ENCODE measurements around the gene PSMA1.
"Not testable (repeated sequence)": the region's sequence is repeated elsewhere in the genome, so short reads cannot be mapped to it uniquely, and the experiment has no call there.

The PSMA1 gene

DNA sequence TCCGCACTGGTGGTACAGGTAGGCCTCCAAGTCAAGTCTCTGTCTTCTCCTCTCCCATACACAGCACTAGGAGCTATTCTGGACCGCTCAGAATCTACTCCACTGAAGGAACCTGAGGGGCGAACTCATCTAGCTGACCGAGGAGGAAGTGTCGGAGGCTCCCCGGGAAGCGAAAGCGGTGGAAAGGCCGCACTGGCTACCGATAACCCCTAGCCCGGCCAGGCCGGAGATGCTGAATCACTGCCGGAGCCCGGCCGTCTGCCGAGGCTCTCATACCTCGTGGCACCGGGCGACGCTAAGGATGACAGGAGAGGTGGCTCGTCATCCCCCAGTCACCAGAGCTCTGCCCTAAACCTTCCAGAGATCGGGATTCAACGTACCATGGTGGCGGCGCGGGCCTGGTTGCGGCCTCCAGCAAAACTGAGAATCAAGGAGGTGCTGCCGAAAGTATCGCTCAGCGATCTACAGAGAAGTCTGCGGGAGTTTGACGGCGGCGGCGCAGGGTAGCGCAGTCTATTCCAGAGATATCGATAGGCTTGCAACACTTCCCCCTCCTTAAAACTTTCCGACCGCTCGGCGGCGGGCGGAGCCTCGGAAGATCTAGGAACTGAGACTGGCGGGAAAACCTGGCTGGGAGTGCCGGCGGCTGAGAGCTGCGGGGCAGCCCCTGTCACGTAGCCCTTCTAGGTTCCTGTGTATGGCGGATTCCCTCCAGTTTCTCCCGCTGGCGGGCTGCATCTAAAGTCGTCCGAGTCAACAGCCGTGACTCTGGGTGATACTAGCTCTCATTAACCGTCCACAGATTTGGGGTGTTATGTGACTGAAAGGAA is at the start of gene PSMA1:
PSMA1 (minus strand) TSS at position 470 of the 830 bp plus-strand sequence; CDS start at position 383, 87 bp downstream.
- in situ Hi-C loops (cut with MboI; ENCODE audit: low sequenced_read_pairs): no loop called here

DNA sequence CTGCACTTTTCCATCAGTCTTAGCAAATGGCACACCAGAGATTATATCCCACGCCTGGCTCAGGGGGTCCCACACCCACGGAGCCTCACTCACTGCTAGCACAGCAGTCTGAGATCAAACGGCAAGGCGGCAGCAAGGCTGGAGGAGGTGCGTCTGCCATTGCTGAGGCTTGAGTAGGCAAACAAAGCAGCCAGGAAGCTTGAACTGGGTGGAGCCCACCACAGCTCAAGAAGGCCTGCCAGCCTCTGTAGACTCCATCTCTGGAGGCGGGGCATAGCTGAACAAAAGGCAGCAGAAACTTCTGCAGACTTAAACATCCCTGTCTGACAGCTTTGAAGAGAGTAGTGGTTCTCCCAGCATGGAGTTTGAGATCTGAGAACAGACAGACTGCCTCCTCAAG is 49.3 kb upstream of the PSMA1 start:
- in situ Hi-C loops (cut with MboI; ENCODE audit: low sequenced_read_pairs): not testable (repeated sequence)

DNA sequence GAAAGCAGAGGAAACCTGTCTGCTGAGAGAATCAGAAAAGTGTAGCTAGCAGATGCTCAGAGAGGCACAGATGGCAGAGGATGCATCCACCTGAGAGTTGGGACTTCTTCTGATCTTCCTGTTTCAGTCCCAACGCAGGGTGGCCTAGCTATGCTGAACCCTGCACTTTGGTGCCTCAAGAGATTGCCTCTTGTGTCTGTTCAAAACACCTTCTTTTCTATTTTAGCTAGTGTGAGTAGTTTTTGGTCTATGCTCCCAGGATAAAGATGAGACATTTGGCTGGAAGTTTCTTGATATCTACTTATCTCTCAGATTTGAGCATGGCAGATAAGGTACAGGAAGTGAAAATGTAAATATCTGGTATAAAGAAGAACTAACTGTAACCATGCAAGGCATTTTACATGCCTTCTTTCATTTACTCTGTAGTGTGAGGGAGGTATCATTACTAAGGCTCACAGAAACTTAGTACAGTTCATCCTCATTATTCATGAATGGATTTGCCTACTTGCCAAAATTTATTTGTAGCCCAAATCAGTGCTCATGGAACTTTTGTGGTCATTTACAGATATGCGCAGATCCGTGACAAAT is 47.0 kb upstream of the PSMA1 start:
- in situ Hi-C loops (cut with MboI; ENCODE audit: low sequenced_read_pairs): no loop called here

DNA sequence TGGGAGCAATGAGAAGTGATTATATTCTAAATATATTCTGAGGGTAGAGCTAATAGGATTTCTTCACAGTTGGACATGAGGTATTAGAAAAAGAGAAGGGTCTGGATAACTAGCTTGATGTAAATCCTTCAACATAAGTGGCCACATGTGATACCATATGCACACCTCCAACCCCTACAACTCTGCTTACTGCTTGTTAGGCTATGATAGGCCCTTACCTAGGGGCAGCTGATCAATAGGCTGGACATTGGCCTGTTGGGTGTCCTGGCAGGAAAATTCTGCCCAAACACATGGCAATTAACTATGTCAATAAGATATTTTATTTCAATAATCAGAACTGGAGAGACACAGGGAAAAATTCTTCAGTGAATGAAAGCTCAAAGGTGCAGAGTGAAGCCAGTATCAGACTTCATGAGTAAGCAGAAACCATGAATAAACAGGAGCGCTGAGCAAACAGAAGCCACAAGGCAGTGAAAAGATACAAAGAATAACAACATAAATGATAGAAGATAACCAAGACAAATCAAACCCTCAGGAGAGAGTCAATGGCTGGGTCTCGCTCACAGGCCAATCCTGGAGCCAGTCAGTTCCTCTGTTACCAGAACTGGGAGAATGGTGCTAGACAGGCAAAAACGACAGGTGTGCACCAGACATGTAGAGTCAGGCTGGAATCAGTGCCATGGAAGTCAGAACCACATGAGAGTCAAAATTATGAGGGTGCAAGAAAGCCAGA is 46.3 kb upstream of the PSMA1 start:
- in situ Hi-C loops (cut with MboI; ENCODE audit: low sequenced_read_pairs): no loop called here

DNA sequence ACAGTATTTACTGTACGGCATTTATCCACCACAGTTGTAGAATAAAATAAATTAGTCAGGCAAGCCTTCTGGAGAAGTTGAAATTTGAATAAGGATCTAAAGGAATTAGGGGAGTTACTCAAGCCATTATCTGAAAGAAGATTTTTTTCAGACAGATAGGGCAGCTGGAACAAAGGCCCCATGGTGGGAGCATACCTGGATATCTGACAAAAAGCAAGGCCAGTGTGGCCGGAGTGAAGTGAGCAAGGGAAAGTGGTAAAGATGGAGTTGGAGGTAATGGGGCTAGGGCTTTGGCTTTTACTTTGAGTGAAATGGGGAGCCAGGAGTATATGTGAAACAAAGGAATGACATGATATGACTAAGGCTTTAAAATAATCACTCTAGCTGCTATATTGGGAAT is 45.7 kb upstream of the PSMA1 start:
- in situ Hi-C loops (cut with MboI; ENCODE audit: low sequenced_read_pairs): no loop called here

DNA sequence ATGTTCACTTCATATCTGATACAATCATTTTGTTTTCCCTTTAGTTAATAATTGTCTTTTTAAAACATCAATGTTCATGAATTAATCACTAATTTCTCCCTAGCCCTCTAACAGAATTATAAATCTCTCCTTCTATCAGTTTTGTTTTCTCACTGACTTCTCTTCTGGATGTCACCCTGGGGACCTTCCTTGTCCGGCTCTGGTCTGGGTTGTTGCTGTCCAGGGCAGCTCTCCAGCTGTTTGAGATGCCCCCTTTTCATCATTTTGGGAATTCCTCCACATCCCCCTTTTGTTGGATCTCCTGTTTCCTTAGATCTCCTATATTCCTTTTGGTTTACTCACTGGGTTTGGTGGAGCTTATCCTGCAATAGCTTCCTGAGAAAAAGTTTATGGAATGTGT is 35.6 kb upstream of the PSMA1 start:
- in situ Hi-C loops (cut with MboI; ENCODE audit: low sequenced_read_pairs): no loop called here

DNA sequence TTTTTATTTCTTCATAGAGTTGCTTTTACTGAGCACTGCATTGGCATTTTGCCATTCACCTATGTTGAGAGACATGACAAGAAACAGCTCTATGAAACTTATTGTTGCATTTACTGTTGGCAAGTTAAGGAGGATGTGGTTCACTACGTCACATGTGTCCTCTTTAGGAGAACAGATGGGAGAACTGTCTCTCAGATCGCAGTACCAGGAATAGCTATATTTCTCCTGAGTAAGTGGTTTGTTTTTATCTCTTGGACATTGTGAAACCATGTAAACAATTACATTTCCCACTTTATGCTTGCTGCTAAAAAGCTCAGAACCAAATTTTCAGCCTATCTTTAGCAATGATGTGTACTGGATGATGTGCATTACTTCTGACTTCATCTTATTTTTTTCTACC is 34.8 kb upstream of the PSMA1 start:
- in situ Hi-C loops (cut with MboI; ENCODE audit: low sequenced_read_pairs): no loop called here

DNA sequence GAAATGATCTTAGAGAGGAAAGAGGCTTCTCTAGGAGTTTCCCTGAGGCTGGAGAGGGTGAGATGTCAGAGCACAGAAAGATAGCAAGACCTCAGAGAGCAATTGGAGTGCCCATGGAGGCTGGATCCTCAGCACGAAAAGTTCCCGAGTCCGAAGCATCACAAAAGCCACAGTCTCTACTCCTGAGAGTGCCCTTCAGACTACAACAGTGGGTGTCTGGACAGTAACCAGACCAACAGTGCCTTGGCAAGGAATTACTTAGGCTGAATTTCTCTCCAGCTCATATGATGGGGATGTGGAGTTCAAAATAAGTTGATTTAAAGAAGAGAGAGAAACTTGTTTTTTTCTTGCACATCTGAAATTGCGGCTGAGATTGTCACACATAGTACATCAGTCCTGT is 31.9 kb upstream of the PSMA1 start:
- in situ Hi-C loops (cut with MboI; ENCODE audit: low sequenced_read_pairs): no loop called here

DNA sequence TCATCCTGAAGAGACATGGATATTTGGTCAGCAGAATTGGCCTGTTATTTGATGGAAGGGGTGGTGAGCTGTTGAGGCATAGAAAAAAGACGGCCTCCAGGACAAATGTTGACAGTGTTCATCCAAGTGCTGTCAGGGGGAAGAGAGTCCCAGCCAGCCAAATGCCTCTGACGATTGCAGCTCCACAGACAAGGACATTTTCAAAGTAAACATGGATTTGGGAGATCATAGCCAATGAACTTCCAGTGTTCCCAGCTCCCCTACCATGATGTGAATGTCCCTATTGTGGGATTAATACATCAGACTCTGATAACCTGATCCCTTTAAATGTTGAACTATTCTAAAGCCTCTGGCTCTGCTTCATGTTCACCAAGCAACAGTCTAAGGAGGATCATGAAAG is 31.2 kb upstream of the PSMA1 start:
- in situ Hi-C loops (cut with MboI; ENCODE audit: low sequenced_read_pairs): no loop called here

DNA sequence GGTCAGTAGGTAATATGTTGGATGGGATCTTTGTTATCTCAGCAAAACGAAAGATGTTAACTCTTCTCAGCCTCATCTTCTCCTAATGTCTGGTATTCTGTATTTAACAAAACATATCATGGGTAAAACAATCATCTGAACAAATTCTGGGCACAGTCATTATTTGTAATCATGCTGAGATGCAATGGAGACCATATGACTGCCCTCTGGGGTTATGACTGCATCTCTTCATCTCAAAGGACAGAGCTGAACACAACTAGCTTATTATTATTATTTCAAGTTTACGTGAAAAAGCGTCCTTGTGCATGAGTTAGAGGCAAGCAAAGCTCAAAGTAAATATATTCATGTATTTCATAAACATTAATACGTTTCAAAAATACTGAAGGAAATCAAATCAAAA is 29.7 kb upstream of the PSMA1 start:
- in situ Hi-C loops (cut with MboI; ENCODE audit: low sequenced_read_pairs): no loop called here

DNA sequence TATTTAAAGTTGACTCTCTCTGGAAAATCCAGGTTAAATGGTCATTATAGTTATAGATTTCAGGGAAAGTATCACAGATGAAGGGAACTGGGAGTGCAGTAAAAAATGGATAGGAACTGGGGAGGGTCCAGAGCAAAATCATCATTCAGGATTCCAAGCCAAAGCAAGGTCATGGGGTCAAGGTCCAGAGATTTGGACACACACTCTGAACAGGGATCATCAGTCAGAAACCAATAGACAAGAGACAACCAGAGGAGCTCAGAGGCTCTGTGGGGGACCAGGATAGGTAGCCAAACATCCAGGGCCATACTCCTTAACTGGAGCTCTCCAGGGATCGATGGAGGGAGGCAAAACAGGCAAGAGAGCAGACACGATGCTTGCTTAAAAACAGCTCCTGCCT is 27.3 kb upstream of the PSMA1 start:
- in situ Hi-C loops (cut with MboI; ENCODE audit: low sequenced_read_pairs): no loop called here

DNA sequence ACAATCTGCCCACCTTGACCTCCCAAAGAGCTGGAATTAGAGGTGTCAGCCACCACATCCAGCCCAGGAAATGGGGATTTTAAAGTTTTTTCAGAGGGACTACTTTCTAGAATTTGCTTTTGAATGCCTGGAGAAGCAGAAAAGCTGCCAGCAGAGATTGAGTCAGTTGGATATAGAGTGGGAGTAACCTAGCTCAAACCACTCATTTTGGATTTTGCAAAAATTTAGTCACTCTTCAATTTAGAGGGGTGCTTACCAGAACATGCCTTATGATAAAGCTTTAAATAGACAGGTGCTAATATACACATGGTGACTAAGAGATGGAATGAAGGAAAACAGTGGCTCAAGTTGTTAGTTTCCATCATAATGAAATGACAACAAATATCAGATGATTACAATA is 26.5 kb upstream of the PSMA1 start:
- in situ Hi-C loops (cut with MboI; ENCODE audit: low sequenced_read_pairs): no loop called here

DNA sequence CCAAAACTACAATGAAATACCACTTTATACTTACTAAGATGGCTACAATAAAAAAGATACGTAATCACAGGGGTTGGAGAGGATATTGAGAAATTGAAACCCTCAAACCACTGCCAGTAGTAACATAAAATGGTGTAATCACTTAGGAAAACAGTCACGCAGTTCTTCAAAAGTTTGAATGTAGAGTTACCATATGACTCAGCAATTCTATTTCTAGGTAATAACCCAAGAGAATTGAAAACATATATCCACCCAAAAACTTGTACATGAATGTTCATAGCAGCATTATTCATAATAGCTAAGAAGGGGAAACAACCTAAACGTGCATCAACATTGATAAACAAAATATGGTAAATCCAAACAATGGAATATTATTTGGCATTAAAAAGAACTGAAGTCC is 24.4 kb upstream of the PSMA1 start:
- in situ Hi-C loops (cut with MboI; ENCODE audit: low sequenced_read_pairs): no loop called here

DNA sequence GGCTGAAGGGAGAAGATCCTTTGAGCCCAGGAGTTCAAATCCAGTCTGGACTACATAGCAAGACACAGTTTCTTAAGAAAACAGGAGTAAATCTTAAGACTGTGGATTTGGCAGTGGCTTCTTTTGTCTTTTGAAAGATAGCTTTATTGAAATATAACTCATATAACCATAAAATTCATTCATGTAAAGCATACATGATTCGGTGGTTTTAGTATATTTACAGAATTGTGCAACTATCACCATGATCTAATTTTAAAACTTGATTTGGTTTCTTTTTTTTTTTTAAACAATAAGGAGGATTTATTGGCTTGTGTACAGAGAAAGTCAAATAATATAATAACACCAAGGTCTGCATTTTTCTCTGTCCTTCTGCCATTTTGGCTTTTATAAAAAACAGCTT is 23.1 kb upstream of the PSMA1 start:
- in situ Hi-C loops (cut with MboI; ENCODE audit: low sequenced_read_pairs): no loop called here

DNA sequence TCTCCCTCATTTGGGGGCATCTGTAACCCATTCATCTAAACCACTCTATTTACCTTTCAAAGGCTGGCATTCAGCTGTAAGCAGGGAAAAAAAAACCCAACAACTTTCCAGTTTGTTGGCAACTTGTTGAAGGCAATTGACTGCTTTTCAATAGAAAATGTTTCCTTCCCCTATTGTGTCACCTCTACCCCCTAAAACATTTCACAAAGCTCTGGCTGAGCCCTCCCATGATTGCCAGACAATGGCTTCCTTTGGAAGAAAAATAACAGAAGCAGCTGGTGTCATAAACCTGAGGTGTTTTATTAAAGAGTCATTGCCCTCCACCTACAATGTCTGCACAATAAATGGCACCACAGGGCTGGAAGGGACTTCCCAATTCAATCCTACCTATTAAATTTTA is 22.1 kb upstream of the PSMA1 start:
- in situ Hi-C loops (cut with MboI; ENCODE audit: low sequenced_read_pairs): no loop called here

DNA sequence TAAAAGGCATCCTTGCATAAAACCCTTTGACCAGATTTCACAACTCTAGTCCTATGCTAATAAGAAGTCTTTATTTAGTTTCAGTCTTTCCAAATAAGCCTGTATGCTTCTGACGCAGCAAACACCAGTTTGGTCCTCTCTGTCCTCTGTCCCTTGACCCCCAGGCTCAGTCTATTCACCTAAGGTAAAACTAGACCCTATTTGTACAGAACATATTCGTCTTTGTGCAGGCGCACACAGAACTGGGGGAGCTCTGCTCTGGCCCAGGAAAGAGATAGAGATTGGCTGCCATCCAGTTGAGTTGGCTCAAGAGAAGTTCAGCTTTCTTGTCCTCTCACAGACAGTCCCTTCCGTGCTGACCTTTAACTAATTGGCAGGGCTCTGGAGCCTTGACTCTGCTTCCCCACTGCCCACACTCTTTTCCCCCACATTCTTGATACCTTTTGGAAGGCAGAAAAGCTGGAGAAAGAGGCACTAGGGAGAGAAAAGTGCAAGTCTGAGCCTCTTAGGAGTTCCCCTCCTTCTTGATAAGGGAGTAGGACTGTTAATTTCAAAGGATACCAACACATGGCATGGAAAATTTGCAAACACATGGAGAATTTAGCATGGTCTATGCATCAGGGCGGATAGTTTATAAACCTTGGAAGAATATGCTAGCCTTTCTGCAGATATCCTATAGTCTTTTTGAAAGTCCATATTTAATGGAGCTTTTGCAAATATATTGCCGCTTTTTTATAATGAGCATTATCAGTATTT is 21.2 kb upstream of the PSMA1 start:
- in situ Hi-C loops (cut with MboI; ENCODE audit: low sequenced_read_pairs): no loop called here

DNA sequence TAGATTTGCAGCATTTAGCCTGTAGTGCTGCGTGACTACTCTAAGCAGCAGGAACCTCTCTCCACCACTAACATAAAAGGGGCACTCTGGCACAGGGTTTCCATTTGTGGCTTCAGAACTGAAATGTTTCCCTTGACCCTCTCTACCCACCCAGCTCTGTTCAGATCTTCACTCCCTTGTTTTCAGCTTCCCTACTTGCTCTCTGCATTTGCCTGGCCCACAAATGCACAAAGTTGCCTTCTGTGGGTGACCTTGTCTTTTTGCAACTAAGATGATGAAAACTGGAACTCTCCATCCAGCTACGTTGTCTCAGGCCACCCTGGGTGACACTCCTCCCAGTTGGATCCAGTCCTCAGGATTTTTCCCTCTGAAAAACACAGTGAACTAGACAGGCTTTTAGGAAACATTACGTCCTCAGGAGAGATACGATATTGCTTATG is 19.8 kb upstream of the PSMA1 start:
- in situ Hi-C loops (cut with MboI; ENCODE audit: low sequenced_read_pairs): no loop called here

DNA sequence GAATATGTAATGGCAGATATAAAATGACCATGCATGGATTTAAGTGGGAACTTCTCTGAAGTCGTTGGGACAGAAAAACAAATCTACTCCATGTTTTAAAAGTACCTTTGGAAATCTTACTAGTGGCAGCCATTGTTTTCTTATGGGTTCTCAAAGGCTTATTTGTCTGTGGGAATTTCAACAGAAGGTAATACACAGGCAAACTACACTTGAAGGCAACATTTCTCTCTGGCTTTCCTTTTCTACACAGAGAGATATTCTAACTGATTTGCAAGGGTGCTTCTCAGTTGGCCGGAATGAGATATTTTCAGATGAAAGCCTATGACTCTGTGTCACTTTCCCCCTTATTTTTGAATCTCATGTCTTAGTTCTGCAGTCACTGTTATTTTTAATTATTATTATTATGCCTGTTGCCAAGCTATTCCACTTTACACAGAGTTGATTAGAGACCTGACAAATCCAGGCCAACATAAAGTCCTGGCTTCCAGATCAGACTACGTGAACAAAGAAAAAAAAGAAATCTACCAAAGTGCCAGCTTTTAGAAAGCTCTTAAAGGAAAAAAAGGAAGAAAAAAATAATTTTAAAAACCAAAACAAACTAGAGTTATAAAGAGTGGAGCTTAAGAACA is 18.9 kb upstream of the PSMA1 start:
- in situ Hi-C loops (cut with MboI; ENCODE audit: low sequenced_read_pairs): no loop called here

DNA sequence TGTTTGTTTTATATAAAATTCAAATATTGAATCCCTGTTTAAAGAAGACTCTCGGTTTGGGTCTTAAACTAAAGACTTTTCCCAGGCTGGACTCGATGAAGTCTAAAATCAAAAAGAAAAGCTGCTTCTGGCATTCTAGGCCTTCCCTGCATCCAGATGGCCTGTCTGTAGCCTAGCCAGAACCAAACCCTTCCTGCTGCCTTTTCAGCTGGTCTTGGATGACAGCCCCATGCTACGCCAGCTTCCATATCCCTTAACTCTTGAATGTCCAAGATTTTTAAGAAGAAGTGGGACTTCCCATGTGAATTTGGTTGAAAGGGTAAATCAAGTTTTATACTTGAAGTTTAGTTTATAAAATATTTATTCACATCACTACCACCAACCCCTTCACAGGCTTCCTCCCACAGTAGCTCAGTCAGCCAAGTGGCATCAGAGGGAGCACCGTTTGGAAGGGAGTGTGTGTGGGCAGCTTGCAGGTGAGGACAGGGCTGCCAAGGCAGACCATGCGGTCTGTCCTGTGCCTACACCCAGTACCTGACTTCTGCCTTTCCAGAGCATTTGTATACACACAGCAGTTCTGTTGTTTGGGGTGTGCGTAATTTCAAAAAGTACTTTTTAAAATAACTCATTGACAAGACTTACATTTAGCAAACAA is 18.2 kb upstream of the PSMA1 start:
- in situ Hi-C loops (cut with MboI; ENCODE audit: low sequenced_read_pairs): no loop called here

DNA sequence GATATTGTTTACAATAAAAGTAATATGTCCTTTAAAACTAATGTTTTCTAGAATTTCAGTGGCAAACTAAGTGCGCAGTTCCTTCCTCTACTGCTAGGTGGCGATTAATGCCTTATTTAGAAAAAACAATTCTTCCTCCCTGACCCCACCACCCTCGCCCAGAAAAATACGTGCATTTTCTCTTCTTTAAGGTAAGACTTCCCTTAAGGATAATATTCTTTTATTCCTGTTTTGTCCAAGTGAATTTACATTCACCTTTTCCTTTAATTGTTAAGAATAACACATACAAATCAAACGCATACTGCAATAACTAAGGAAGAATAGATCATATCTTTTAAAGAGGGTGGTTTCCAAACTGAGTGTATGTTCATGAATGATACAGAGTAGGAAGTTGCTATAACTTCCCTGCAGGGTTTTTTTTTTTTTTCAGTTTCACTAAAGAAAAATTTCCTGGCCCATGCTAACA is 17.0 kb upstream of the PSMA1 start:
- in situ Hi-C loops (cut with MboI; ENCODE audit: low sequenced_read_pairs): no loop called here
